ENCODE data around the gene SMARCD2.
A peak's percentile ranks its signal among the peaks of the same experiment; 100 is the strongest.
"Not testable (repeated sequence)": the region's sequence is repeated elsewhere in the genome, so short reads cannot be mapped to it uniquely, and the experiment has no call there.

Gene SMARCD2

DNA sequence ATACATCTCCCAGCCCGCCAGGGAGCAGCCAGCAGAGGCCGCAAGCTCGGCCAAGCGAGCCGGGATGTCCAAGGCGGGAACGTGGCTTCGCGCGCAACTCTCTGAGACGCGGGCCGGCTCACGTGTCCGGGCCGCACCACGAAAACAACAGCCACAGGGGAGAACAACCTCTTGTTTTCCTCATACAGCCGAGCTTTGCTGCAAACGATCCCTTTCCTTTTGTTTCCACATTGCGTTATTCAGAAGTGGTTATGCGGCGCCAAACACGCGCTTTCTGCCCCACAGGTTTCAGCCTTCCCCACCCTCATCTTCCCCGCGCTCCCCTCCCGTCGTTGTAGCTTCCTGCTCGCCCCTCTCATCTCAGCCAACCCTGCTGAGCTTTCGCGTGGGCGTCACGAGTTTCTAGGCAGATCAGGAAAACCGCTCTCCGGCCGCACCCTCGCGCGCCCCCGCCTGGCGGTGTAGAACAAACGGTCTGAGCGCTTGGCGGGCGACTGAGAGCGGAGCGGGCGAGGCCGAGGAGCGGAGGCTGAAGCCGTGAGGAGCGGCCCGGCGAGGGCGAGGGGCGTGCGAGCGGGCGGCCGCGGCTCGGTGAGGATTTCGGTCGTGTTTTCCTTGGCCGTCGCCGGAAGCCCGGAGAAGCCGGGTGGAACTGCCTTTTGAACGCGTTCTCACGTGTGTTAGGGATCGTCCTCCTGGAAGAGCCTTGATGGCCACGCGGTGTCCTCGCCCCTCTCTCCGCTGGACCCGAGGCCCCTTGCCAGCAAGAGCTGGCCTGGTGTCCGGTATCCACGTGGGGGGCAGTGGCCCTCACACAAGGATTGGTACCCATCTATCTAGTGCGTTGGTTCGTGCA is 6.6 kb upstream of the SMARCD2 start:
- no peak for DNase-seq

GRCh38 chr17:63847525-63848249 is 5.2 kb upstream of the SMARCD2 start:
- DNase-seq: no peak

DNA sequence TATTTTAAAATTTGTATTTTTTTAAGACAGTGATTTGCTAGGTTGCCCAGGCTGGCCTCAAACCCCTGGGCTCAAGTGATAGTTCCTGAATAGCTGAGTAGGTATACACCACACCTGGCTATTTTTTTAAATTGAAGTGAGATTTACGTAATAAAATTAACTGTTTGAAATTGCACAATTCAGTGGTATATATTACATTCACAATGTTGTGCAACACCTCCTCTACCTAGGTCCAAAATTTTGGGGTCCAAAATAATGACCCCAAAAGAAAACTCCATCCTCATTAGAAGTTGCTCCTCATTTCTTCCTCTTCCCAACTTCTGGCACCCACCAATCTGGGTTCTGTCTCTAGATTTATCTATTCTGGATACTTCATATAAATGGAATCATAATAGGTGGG is 3.0 kb upstream of the SMARCD2 start:
- DNase-seq: no peak

DNA sequence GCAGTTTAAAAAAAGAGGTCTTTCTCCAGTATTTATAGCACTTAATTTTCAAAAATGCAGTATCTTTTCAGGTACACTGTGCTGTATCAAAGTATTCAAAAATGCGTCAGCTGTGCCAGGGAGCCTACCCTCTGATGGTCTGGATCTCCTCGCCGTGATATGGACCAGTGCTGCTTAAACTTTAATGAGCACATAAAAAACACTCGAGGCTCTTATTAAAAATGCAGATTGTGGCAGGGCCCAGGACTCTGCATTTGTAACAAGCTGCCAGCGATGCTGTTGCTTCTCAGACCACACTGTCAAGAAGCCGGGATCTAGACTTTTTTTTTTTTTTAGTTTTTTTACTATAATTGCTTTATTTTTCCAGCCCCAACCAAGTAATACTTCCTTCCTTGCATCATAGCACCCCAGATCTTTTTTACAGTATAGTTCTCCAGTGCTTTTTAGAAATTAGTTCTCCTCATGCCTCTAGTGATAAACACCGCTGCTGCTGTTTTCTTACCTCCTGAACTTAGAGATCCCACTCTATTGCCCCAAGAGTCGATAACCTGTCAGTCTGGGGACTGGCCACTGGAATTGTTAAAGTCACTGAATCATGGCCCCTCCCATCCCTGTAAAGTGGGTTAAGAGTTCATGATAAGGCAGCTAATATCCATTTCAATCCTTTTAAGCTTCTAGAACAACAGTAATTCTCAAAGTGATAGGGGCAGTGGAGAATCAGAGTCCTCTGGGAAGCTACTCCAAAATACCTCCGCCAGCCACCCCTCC is 1.6 kb upstream of the SMARCD2 start:
- DNase-seq: no peak

DNA sequence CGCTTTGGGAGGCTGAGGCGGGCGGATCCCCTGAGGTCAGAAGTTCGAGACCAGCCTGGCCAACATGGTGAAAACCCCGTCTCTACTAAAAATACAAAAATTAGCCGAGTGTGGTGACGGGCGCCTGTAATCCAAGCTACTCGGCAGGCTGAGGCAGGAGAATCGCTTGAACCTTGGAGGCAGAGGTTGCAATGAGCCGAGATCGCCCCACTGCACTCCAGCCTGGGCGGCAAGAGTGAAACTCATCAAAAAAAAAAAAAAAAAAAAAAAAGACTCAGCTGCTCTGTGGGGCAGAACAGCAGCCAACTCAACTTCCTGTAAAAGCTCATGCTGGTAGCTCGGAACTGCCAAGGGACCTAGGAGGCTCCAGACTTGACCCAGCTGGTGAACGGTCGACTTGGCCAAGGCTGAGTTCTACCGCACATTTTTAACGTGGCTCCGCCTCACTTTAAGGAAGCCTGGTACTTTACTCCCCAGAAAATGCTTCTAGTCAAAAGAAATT is 953 bp upstream of the SMARCD2 start:
- not testable (repeated sequence) for DNase-seq

GRCh38 chr17:63842173-63842539 is 329 bp downstream of the SMARCD2 start:
- DNase-seq: no peak

DNA sequence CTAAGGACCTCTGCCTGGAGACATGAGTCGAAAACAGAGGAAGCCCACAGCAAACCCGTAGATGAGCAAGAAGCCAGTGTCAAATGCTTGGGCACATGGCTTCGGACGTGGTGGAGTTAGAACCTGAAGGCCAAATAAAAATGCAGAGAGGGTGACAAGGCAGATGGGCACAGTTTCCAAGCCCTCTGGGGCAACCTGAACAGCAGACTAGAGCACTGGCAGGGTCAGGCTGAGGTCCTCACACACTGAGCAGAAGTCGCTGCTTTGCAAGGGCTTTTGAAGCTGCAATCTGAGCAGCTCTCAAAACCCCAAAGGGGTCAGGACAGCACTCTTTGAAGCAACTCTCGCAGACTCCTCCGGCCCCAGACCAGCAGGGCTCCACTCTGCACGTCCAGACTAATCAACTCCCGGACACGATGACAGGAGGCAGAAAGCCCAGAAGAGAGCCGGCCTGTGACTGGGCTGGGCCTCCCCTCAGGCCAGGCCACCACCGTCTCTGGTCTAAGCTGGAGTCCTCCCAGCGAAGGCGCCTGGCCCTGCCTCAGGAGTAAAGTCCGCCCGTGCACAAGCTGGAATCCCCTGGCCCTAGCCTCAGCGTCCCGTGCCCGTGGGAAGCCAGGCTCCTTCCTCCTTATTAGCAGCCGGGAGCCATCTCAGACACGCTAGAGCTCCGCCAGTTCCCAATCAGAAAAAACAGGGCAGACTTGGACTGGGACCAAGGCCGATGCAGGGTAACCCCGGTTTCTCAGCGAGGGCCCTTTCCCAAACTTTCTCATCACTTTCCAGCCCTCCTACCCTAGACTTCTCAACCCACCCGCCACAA is 924 bp downstream of the SMARCD2 start:
- peak; percentile 30 for DNase-seq

GRCh38 chr17:63840591-63841349 is 1.7 kb downstream of the SMARCD2 start:
- DNase-seq: no peak

DNA sequence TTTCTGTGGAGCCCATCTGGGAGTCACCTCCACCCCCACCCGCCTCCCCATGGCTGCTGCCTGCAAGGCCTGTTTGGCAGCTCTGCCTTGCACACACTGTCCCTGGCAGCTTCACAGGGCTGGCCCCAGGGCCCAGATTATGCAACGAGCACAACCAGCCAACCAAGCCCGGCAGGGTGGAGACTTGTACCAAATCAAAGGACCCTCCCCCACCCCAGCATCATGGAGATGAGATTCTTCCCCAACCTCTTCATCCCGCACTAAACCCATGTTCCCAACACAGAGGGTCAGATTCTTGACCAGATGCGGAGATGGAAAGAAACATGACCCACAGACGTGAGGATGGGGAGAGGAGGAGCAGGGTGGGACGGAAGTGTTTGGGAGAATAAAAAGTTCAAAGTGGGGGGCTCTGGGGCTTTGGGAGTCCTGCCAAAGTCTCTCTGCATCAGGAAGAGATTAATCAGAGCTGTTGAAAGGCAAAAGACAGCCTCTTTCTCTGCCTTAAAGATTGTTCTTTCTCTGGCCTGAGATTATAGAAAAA is 3.8 kb downstream of the SMARCD2 start:
- no peak for DNase-seq

DNA sequence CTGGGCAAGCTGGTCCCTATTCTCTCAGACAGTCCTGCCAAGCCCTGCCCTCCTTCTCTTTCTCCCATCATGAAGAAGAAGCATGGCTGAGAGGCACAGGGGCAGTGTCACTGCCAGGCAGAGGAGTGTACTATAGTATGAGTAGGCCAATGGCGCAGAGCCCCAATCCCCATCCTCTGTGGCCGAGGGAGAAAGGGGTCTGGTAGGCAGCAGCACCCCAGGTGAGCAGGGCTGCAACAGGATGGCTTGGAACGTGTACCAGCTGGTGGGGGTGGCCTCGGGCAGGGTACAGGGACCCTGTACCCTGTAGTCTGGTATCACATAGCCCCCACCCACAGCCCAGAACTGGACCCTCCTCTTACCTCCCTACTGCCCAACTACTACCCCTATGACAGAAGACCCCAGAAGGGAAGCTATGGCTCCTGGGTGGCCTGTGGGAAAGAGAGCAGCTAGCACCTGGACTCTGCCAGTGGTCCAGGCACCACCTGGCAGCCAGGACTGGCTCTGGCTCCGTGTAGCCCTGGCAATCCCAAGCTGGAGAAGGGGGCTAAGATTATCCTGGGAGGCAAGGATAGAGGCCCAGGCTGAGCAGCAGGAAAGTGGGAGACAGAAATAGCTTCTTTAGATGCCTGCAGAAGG is 4.4 kb downstream of the SMARCD2 start:
- DNase-seq: no peak

DNA sequence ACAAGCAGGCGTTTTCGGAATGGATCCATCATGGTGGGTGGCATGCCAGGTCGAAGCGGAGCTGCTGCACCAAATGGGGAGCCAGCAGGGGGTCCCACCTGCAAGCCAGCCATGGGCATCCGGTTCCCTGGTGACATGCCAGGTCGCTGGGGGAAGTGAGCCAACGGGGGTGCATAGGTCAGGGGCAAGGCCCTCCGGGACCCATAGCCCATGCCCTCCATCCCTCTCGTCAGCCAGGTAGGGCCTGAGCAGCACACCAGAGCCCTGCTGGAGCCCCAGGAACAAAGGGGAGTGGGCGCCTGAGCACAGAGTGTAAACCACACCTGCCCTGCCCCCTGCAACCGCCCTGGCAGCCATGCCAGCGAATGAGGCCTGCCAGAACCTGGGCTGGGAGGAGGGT is 5.0 kb downstream of the SMARCD2 start:
- no peak for DNase-seq

DNA sequence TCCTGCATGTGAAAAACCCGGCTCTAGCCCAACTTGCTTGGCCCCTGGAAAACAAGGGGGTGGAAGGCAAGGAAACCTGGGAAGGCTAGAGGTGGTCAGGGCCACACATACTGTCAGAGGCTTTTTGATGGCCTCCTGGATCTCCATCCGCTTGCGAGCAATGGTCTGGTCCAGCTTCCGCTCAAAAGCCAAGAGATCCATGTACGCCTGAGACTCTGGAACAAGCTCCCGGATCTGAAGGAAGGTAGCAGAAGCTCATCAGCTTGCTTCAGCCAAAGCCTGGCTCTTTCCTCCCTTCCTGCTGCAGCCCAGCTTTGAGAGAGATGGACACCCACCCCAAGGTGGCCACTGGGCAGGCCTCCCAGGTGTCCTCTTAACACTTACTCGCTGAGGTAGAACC is 5.7 kb downstream of the SMARCD2 start:
- DNase-seq: no peak

DNA sequence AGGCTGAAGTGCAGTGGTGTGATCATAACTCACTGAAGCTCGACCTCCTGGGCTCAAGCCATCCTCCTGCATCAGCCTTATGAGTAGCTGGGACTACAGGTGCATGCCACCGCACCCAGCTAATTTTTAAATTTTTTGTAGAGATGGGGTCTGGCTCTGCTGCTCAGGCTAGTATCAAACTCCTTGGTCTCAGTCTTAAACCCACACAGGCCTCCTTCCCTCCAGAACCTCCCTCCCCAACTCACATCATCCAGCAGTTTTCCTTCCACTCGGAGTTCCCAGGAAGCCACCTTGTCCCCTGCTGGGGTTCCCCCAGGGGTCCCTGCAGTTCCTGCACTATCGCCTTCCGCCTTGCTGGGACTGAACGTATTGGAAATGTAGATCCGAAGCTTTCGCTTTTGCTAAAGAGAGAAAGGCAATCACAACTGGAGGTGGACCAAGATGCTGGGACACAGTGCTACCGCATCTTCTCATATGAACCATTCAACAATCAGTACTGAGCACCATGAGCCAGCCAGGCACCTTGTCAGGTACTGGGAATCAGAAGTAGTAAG is 7.2 kb downstream of the SMARCD2 start:
- DNase-seq: no peak

GRCh38 chr17:63834431-63835166 is 7.9 kb downstream of the SMARCD2 start:
- DNase-seq: peak; percentile 52

DNA sequence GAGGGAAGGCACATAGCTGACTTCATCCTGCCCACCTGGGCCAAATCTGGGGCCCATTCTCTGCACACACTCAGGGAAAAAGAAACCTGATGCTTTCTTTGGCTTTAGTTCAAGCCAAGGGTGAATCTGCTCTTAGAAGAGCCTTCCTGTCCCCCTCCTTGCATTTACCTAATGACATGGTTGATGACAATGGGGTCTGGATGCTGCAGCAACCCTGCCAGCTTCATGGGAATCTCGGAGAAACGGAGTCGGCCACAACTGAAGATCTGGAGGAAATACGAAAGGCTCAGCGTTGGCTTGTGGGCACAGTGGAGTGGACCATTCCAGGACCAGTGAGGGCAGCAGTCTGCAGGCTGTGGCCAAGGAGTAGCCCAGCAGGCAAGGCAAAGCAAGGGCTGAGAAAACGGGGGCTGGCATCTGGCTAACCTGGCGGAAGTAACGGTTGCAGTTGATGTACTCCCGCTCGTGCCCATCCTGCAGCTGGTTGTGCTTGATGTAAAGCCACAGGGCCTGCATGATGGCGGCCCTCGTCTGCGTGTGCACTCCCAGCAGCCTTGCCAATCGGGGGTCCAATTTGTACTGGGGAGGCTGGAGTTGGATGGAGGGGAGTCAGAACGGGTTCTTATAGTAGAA is 8.6 kb downstream of the SMARCD2 start:
- no peak for DNase-seq

DNA sequence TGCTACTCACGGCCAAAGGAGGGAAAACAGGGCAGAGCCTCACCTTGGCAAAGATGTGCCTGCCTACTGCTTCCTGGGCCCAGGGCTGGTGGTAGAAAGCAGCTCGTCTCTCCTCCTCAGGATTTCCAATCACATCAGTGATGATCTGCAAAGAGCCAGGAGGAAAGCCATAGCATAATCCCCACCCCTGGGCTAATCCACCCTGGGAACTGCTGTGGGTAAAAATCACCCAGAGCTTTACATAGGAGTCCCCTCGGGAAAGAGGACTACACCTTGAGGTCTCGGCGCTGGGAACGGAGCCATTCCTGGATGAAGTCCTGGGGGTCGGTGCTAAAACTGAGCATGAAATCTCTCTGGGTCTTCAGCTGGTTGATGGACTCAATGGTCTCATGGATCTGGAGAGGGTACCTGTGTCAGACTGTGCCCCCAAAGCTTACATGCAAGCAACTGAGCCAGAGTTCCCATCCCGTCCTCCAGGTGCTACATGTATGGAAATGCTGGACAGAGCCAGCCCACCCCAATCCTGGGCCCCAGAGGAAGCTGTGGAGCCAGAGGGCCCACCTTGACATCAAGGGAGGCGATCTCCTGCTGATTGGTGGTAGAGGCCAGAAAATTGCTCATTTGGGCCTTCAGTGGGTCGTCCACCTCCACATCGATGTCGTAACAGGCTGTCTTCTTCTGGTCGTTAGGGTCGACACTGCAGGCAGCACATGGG is 9.3 kb downstream of the SMARCD2 start:
- DNase-seq: no peak

DNA sequence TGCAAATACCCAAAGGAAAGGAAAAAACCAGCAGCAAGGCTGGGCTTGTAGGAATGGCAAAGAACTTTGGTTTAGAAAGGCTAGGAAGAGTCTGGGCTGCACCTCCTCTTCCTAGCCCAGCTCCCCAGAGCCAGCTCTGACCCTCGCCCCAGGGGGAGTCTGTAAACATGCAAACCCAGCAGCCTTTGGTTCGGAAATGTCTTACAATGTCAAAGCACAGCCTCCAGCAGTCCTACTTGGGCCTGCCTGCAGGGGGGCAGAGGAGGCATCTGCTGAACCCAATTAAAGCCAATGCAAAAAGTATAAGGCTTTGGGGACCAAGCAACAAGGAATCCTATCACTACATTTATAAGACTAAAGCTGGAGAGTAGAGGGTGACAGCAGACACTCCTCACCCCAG is 10.0 kb downstream of the SMARCD2 start:
- DNase-seq: no peak

DNA sequence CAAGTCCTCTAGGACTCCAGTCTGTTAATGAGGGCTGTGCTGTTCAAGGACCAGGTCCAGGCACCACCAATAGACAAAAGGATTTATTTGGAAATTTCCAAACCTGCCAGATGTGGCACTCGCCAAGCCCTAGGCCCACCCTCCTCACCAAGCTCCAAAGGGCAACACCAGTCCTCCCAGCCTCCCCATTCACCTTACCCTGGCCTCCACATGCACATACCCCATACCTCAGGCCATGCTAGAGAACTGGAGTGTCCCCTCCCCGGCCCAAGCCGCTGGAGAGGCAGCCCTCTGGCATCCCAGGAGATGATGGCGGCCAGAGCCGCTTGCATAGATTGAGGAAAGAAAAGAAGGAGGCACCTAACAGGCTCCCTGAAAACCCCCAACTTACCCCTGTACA is 10.5 kb downstream of the SMARCD2 start:
- no peak for DNase-seq

DNA sequence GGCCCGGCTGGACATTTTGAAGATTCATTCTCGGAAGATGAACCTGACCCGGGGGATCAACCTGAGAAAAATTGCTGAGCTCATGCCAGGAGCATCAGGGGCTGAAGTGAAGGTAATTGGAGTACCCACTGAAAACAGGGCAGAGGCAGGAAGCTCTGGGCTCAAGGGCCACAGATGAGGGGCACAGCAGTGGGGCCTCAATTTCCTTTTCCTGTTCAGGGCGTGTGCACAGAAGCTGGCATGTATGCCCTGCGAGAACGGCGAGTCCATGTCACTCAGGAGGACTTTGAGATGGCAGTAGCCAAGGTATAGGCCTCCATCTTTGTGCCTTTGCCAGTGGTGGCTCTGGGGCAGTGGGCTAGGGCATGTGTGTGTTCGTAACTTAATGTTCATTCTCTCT is 11.0 kb downstream of the SMARCD2 start:
- no peak for DNase-seq
